Left lung (tissue), 10 donors: ENCODE results near the gene RFK. TPM values are rescaled to one million over a fixed set of nuclear protein-coding genes. Genes with fewer than 3 reads are reported as not detected.
A peak's percentile ranks its signal among the peaks of the same experiment; 100 is the strongest.

Experiments
- ATAC-seq: fragments of 200-7000 bp; cut with Tn5 transposase; one replicate; pipeline ENCODE4 v1.9.1; 2020; ENCODE audit warnings: moderate library complexity
- DNase-seq, 4 donors: peaks; one replicate each; pipeline ENCODE4 v3.0.0-alpha.2; 2013 to 2020
- H3K27ac ChIP-seq, 2 donors: fragments of 200-600 bp; sonication (generic) in 1 of 2; one replicate each; pipeline versions ENCODE4 v1.5.0 to v1.8.0; 2020 to 2021
- H3K27me3 ChIP-seq, 2 donors: fragments of 200-600 bp; sonication (generic) in 1 of 2; one replicate each; pipeline versions ENCODE4 v1.5.0 to v1.8.0; 2020 to 2021
- H3K36me3 ChIP-seq, 2 donors: fragments of 200-600 bp; sonication (generic) in 1 of 2; one replicate each; pipeline versions ENCODE4 v1.5.0 to v1.8.0; 2020 to 2021
- H3K4me1 ChIP-seq, 2 donors: fragments of 200-600 bp; one replicate each; pipeline ENCODE4 v1.8.0; 2021
- H3K4me3 ChIP-seq, 2 donors: fragments of 200-600 bp; sonication (generic) in 1 of 2; one replicate each; pipeline versions ENCODE4 v1.5.0 to v1.8.0; 2020 to 2021; ENCODE audit warnings: mild to moderate bottlenecking in 1 of 2
- H3K9me3 ChIP-seq, 2 donors: fragments of 200-600 bp; sonication (generic) in 1 of 2; one replicate each; pipeline versions ENCODE4 v1.5.0 to v1.8.0; 2020 to 2021
- intact Hi-C, 2 donors: fragments of 100-400 bp; cut with DNase I; formaldehyde crosslinking; loops; one replicate each; pipeline versions ENCODE4 v1.11.2 to v1.14.2; 2022
- polyA plus RNA-seq, 6 donors: library from polyadenylated mRNA; unstranded; fragments of 120-200 nt; gene quantifications; one replicate each; pipeline ENCODE4 v1.2.1, GENCODE V29; 2013; ENCODE audit not compliant: insufficient read length in 6 of 6
- total RNA-seq, 2 donors: library from RNA; stranded (reverse); fragmentation: NEBNext Ultra II Directional; extraction: Animal tissue kit (Norgen Biotek cat#: 25700); gene quantifications; one replicate each; pipeline ENCODE4 v1.2.1, GENCODE V29; 2021
- TF ChIP-seq, protein P1 (sequence below), 2 donors: fragments of 200-600 bp; sonication (generic) in 1 of 2; IDR thresholded peaks; one replicate each; pipeline versions ENCODE4 v1.5.0 to v1.8.0; 2021; ENCODE audit warnings: antibody characterized with exemption in 2 of 2
- donor health status: DM: no; HTN: yes; CAD: no.
- donor health status: DM: no; HTN: no; CAD: no.

Gene RFK
- total and polyA plus RNA-seq, 8 donors = 15.4 to 23.3 (median 19.6) TPM

DNA sequence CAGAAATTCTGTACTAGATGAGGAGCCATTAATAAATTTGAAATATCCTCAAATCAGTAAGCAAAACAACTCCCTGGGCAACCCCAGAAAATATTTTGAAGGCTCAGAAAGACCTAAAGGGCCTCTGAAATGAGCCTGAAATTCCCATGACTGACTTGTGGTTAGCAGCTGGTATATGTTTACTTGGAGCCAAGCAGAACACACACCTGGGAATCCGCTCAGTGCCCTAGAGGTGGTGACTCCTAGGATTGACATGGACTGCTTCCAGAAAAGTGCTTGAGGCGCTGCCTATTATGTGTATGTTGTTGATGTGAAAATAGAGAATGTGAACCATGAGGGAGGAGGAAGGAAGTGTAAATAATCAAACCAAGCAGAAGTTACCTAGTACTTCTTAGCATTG is 14.7 kb downstream of the RFK start:
- TF ChIP-seq, protein P1, sequence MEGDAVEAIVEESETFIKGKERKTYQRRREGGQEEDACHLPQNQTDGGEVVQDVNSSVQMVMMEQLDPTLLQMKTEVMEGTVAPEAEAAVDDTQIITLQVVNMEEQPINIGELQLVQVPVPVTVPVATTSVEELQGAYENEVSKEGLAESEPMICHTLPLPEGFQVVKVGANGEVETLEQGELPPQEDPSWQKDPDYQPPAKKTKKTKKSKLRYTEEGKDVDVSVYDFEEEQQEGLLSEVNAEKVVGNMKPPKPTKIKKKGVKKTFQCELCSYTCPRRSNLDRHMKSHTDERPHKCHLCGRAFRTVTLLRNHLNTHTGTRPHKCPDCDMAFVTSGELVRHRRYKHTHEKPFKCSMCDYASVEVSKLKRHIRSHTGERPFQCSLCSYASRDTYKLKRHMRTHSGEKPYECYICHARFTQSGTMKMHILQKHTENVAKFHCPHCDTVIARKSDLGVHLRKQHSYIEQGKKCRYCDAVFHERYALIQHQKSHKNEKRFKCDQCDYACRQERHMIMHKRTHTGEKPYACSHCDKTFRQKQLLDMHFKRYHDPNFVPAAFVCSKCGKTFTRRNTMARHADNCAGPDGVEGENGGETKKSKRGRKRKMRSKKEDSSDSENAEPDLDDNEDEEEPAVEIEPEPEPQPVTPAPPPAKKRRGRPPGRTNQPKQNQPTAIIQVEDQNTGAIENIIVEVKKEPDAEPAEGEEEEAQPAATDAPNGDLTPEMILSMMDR (IDR thresholded peaks at IDR 0.05) = no peak
- H3K4me3 ChIP-seq = no peak overlapping the region
- H3K9me3 ChIP-seq = no peaks in the 10 kb centered on the region
- H3K27me3 ChIP-seq = no peaks in the 10 kb centered on the region
- ATAC-seq (peak; percentile 25), DNase-seq (no peak)
- no peak overlapping the region for H3K27ac ChIP-seq
- intact Hi-C loops = no loop called here
- peaks cover 5 to 6% of the 10 kb centered on the region in 2 donors for H3K4me1 ChIP-seq
- peaks cover 0 to 6% of the 10 kb centered on the region in 2 donors for H3K36me3 ChIP-seq

DNA sequence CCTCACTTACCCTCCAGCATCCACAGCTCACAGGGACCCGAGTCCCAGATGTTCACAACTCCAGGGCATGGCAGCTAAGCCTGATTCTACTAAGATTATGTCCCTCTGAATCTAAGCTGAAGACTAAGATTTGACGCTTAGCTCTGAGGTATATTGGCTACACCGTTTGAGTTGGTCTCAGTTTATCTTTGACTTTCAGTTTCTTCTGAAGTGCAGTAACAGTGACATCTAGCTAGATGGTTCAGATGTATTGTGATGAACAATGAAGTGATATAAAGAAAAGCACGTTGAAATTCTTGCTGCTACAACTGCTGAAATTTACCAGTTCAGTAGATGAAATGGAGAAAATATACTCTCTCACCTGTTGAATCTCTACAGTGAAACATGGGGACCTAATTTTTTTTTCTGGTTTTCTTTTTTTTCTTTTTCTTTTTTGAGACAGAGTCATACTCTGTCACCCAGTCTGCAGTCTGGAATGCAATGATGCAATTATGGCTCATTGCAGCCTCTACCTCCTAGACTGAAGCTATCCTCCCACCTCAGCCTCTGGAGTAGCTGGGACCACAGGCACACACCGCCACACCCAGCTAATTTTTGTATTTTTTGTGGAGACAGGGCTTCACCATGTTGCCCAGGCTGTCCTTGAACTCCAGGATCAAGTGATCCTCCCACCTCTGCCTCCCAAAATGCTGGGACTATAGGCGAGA is 15.7 kb downstream of the RFK start:
- H3K36me3 ChIP-seq = no peaks in the 10 kb centered on the region
- H3K27ac ChIP-seq = no peak overlapping the region
- TF ChIP-seq, protein P1 (IDR thresholded peaks at IDR 0.05) = no peak
- H3K27me3 ChIP-seq = no peaks in the 10 kb centered on the region
- DNase-seq (no peak), ATAC-seq (no peak)
- intact Hi-C loops = no loop called here
- H3K9me3 ChIP-seq = no peaks in the 10 kb centered on the region
- peaks cover 5 to 10% of the 10 kb centered on the region in 2 donors for H3K4me1 ChIP-seq
- H3K4me3 ChIP-seq = no peak overlapping the region

GRCh38 chr9:76377791-76378190 is 16.4 kb downstream of the RFK start:
- TF ChIP-seq, protein P1 (IDR thresholded peaks at IDR 0.05) = no peak
- ATAC-seq = no peak
- H3K36me3 ChIP-seq = no peaks in the 10 kb centered on the region
- no peak for DNase-seq
- no peaks in the 10 kb centered on the region for H3K27me3 ChIP-seq
- intact Hi-C loops = no loop called here
- H3K4me3 ChIP-seq = no peak overlapping the region
- peaks cover 8 to 16% of the 10 kb centered on the region in 2 donors for H3K4me1 ChIP-seq
- H3K9me3 ChIP-seq = no peaks in the 10 kb centered on the region
- no peak overlapping the region for H3K27ac ChIP-seq

GRCh38 chr9:76374783-76375559 is 19.3 kb downstream of the RFK start:
- Histone ChIP-seq H3K36me3 (no peaks in the 10 kb centered on the region), H3K4me1 (peaks cover 17 to 20% of the 10 kb centered on the region in 2 donors), H3K4me3 (no peak overlapping the region), H3K27me3 (no peaks in the 10 kb centered on the region), H3K9me3 (no peaks in the 10 kb centered on the region), H3K27ac (no peak overlapping the region)
- TF ChIP-seq, protein P1 (IDR thresholded peaks at IDR 0.05) = no peak
- intact Hi-C loops = no loop called here
- peak; percentile 92 for ATAC-seq
- peak in 1 of 4 donors; percentile 85 for DNase-seq

DNA sequence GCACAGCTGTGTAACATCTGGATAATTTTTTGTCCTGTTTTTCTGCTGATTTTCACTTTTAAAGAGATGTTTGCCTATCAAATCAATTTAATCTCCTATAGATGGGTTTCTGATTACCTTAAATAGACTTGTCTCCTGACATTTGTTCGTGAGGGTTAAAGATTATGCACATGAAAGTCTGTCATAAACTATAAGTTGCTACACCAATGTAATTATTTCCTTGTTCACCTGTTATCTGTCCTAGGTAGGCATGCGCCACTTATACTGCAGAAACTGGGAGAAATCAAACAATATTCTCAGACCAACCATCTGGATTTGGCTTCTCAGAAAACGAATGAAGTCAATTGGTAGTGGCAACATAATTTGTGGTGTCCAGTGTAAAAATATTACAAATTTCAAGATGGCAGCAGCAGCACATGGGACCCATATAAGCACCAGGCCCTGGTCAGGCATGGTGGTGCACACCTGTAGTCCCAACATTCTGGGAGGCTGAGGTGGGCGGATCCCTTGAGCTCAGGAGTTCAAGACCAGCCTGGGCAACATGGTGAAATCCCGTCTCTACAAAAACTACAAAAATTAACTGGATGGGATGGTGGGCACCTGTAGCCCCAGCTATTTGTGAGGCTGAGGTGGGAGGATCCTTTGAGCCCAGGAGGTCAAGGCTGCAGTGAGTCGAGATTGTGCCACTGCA is 20.3 kb downstream of the RFK start:
- H3K4me1 ChIP-seq = peaks cover 17 to 20% of the 10 kb centered on the region in 2 donors
- intact Hi-C loops = no loop called here
- no peaks in the 10 kb centered on the region for H3K9me3 ChIP-seq
- H3K27me3 ChIP-seq = no peaks in the 10 kb centered on the region
- H3K4me3 ChIP-seq = no peak overlapping the region
- no peaks in the 10 kb centered on the region for H3K36me3 ChIP-seq
- TF ChIP-seq, protein P1 (IDR thresholded peaks at IDR 0.05) = no peak
- DNase-seq (no peak), ATAC-seq (no peak)
- H3K27ac ChIP-seq = no peak overlapping the region
